H1 (cell line): ENCODE results near the gene MTARC2. TPM values are rescaled to one million over a fixed set of nuclear protein-coding genes. Genes with fewer than 3 reads are reported as not detected.

ENCODE experiments used
- CTCF ChIA-PET: fragments of 300-600 bp; sonication (Branson Sonifier 250); formaldehyde crosslinking; loops from one replicate; lab custom pipeline; 2021; ENCODE audit not compliant: partially characterized antibody; lab: Charles Lee
- POLR2A ChIA-PET: fragments of 300-600 bp; sonication (Branson Sonifier 250); formaldehyde crosslinking; loops from one replicate; lab custom pipeline; 2021; ENCODE audit warnings: inconsistent platforms; ENCODE audit not compliant: partially characterized antibody; lab: Charles Lee
- DNase-seq, 2 experiments: peaks; one replicate each; pipeline versions ENCODE4 v3.0.0 to v3.0.0-alpha.2; 2010 to 2022; ENCODE audit warnings: low spot score in 2 of 2, low read depth in 1 of 2, mixed read lengths in 1 of 2
- FAIRE-seq: peaks from 2 replicates; lab custom pipeline; 2011; peaks lifted over from hg19 to GRCh38; lab: Jason Lieb, UNC
- H2AFZ ChIP-seq: 2 replicates; pipeline ENCODE4 v1.8.1; 2012; ENCODE audit warnings: low read length, inconsistent platforms
- H2AK5ac ChIP-seq: 2 replicates; pipeline ENCODE4 v1.6.1; 2013; ENCODE audit warnings: low read depth, low read length
- H2BK120ac ChIP-seq: replicated peaks from 2 replicates; pipeline ENCODE3; 2013; ENCODE audit warnings: low read depth, low read length, inconsistent platforms
- H2BK12ac ChIP-seq: 2 replicates; pipeline ENCODE4 v1.6.1; 2013; ENCODE audit warnings: low read depth, low read length
- H2BK15ac ChIP-seq: 2 replicates; pipeline ENCODE4 v1.6.1; 2013; ENCODE audit warnings: low read length
- H2BK20ac ChIP-seq: 2 replicates; pipeline ENCODE4 v1.6.1; 2013; ENCODE audit warnings: low read length
- H2BK5ac ChIP-seq: 2 replicates; pipeline ENCODE4 v1.6.1; 2013; ENCODE audit warnings: low read depth, low read length
- H3K14ac ChIP-seq: 2 replicates; pipeline ENCODE4 v1.6.1; 2013; ENCODE audit warnings: inconsistent platforms; ENCODE audit not compliant: insufficient read length
- H3K18ac ChIP-seq: 2 replicates; pipeline ENCODE4 v1.6.1; 2013; ENCODE audit warnings: low read length; ENCODE audit errors: extremely low read depth
- H3K23ac ChIP-seq: 2 replicates; pipeline ENCODE4 v1.6.1; 2013; ENCODE audit warnings: inconsistent platforms; ENCODE audit not compliant: insufficient read length
- H3K23me2 ChIP-seq: 2 replicates; pipeline ENCODE4 v1.6.1; 2013; ENCODE audit warnings: low read depth, low read length
- H3K27ac ChIP-seq: 2 replicates; pipeline ENCODE4 v1.6.1; 2011; ENCODE audit warnings: low read depth, low read length, inconsistent platforms
- H3K27me3 ChIP-seq, 4 experiments: replicated peaks in 1 of 4; 1 replicate in 1 of 4; 2 replicates in 3 of 4; pipeline versions ENCODE4 v1.6.1 to v1.8.1; 2011 to 2013; ENCODE audit warnings: low read length in 3 of 4, mild to moderate bottlenecking in 3 of 4, inconsistent platforms in 2 of 4, mixed read lengths in 2 of 4, moderate library complexity in 1 of 4; ENCODE audit not compliant: control insufficient read depth in 3 of 4, insufficient read depth in 3 of 4; ENCODE audit errors: extremely low read depth in 1 of 4
- H3K36me3 ChIP-seq, 4 experiments: 2 replicates each; pipeline versions ENCODE4 v1.6.1 to v1.8.1; 2011 to 2013; ENCODE audit warnings: mild to moderate bottlenecking in 4 of 4, low read length in 3 of 4, moderate library complexity in 2 of 4, control low read depth in 1 of 4, inconsistent platforms in 1 of 4; ENCODE audit not compliant: insufficient read depth in 4 of 4, control insufficient read depth in 2 of 4
- H3K4ac ChIP-seq: replicated peaks from 2 replicates; pipeline ENCODE3; 2013; ENCODE audit warnings: low read length, low read depth, mixed read lengths, inconsistent platforms; ENCODE audit not compliant: insufficient read length
- H3K4me1 ChIP-seq, 4 experiments: replicated peaks in 1 of 4; 1 replicate in 1 of 4; 2 replicates in 3 of 4; pipeline versions ENCODE4 v1.6.1 to v1.8.1; 2011 to 2013; ENCODE audit warnings: low read length in 3 of 4, inconsistent platforms in 2 of 4, mixed read lengths in 1 of 4; ENCODE audit not compliant: insufficient read depth in 4 of 4, control insufficient read depth in 3 of 4
- H3K4me2 ChIP-seq, 2 experiments: 2 replicates each; pipeline versions ENCODE4 v1.6.1 to v1.8.1; 2011 to 2013; ENCODE audit warnings: low read depth in 2 of 2, low read length in 2 of 2, control low read depth in 1 of 2, inconsistent platforms in 1 of 2, mild to moderate bottlenecking in 1 of 2; ENCODE audit not compliant: insufficient read depth in 1 of 2
- H3K4me3 ChIP-seq, 4 experiments: fragments of 200-600, 300-600 bp in 1 of 4; sonication (generic), shearing (Covaris generic), sonication (Bioruptor Twin) in 1 of 4; 2 replicates each; pipeline versions ENCODE4 v1.5.1 to v1.8.1; 2011 to 2016; ENCODE audit warnings: low read length in 4 of 4, low read depth in 3 of 4, control low read depth in 2 of 4, inconsistent platforms in 2 of 4, mild to moderate bottlenecking in 2 of 4, mixed read lengths in 1 of 4, moderate library complexity in 1 of 4; ENCODE audit not compliant: insufficient read depth in 2 of 4; ENCODE audit errors: extremely low read depth in 1 of 4
- H3K56ac ChIP-seq: replicated peaks from 2 replicates; pipeline ENCODE3; 2013; ENCODE audit warnings: low read depth, mild to moderate bottlenecking, mixed read lengths, low read length, inconsistent platforms; ENCODE audit not compliant: insufficient read length
- H3K79me1 ChIP-seq: 2 replicates; pipeline ENCODE4 v1.6.1; 2013; ENCODE audit warnings: low read depth, low read length, control low read depth
- H3K79me2 ChIP-seq, 2 experiments: 2 replicates each; pipeline versions ENCODE4 v1.6.1 to v1.8.1; 2012 to 2013; ENCODE audit warnings: low read length in 2 of 2, mild to moderate bottlenecking in 2 of 2, inconsistent platforms in 1 of 2; ENCODE audit not compliant: insufficient read depth in 2 of 2, control insufficient read depth in 1 of 2
- H3K9ac ChIP-seq, 4 experiments: replicated peaks in 1 of 4; 1 replicate in 1 of 4; 2 replicates in 3 of 4; pipeline versions ENCODE4 v1.6.1 to v1.8.1; 2011 to 2013; ENCODE audit warnings: low read depth in 3 of 4, low read length in 3 of 4, control low read depth in 2 of 4, mild to moderate bottlenecking in 2 of 4, moderate library complexity in 2 of 4, inconsistent platforms in 1 of 4; ENCODE audit errors: extremely low read depth in 1 of 4
- H3K9me3 ChIP-seq, 2 experiments: 2 replicates each; pipeline versions ENCODE4 v1.6.1 to v1.8.1; 2012 to 2013; ENCODE audit warnings: mild to moderate bottlenecking in 2 of 2, moderate library complexity in 2 of 2, control low read depth in 1 of 2, inconsistent platforms in 1 of 2, low read depth in 1 of 2, low read length in 1 of 2, mixed read lengths in 1 of 2; ENCODE audit not compliant: insufficient read depth in 2 of 2
- H4K20me1 ChIP-seq, 2 experiments: replicated peaks in 1 of 2; 2 replicates each; pipeline versions ENCODE3 to v1.8.1; 2011 to 2013; ENCODE audit warnings: inconsistent platforms in 2 of 2, low read length in 2 of 2, mild to moderate bottlenecking in 1 of 2; ENCODE audit not compliant: insufficient read depth in 2 of 2, control insufficient read depth in 1 of 2
- H4K5ac ChIP-seq: 2 replicates; pipeline ENCODE4 v1.6.1; 2013; ENCODE audit warnings: low read length, low read depth, mixed read lengths, inconsistent platforms; ENCODE audit not compliant: insufficient read length
- H4K8ac ChIP-seq: 2 replicates; pipeline ENCODE4 v1.8.0; 2013; ENCODE audit warnings: mild to moderate bottlenecking, moderate library complexity, low read length, inconsistent platforms; ENCODE audit not compliant: insufficient read depth; ENCODE audit errors: extremely low read depth
- H4K91ac ChIP-seq: replicated peaks from 2 replicates; pipeline ENCODE3; 2013; ENCODE audit warnings: low read length, mixed read lengths, inconsistent platforms; ENCODE audit not compliant: insufficient read length
- BRCA1 ChIP-seq: IDR thresholded peaks from 2 replicates; pipeline ENCODE4 v1.6.1; 2012; ENCODE audit warnings: low read depth, low read length, improper control_type of control experiment
- CEBPB ChIP-seq: IDR thresholded peaks from 2 replicates; pipeline ENCODE4 v1.6.1; 2012; ENCODE audit warnings: low read depth, low read length
- CHD2 ChIP-seq: IDR thresholded peaks from 2 replicates; pipeline ENCODE4 v1.6.1; 2012; ENCODE audit warnings: low read length, improper control_type of control experiment
- CTBP2 ChIP-seq: IDR thresholded peaks from 2 replicates; pipeline ENCODE4 v1.7.0; 2011; ENCODE audit warnings: borderline replicate concordance, mild to moderate bottlenecking, moderate library complexity, mixed read lengths, low read length; ENCODE audit not compliant: insufficient read depth, insufficient read length
- EP300 ChIP-seq, 2 experiments: IDR thresholded peaks; 1 replicate in 1 of 2; 2 replicates in 1 of 2; pipeline ENCODE4 v1.6.1; 2011 to 2012; ENCODE audit warnings: low read depth in 2 of 2, low read length in 2 of 2, mild to moderate bottlenecking in 2 of 2, borderline replicate concordance in 1 of 2, inconsistent platforms in 1 of 2, moderate library complexity in 1 of 2
- FOSL1 ChIP-seq: IDR thresholded peaks from 2 replicates; pipeline ENCODE4 v1.6.1; 2011; ENCODE audit warnings: mild to moderate bottlenecking, low read depth, low read length, moderate library complexity; ENCODE audit not compliant: insufficient read depth
- GTF2F1 ChIP-seq: IDR thresholded peaks from 2 replicates; pipeline ENCODE4 v1.6.1; 2012; ENCODE audit warnings: low read depth, low read length, improper control_type of control experiment, borderline replicate concordance
- KDM1A ChIP-seq: fragments of 200-600, 300-600 bp; sonication (generic); IDR thresholded peaks from 2 replicates; pipeline ENCODE4 v1.7.1; 2016; ENCODE audit warnings: mild to moderate bottlenecking, low read length, borderline replicate concordance
- KDM5A ChIP-seq: fragments of 200-600 bp; IDR thresholded peaks from 2 replicates; pipeline ENCODE4 v1.7.1; 2012; ENCODE audit warnings: mild to moderate bottlenecking, low read length, inconsistent platforms, mixed read lengths
- POLR2A ChIP-seq, 2 experiments: IDR thresholded peaks; 1 replicate in 1 of 2; 2 replicates in 1 of 2; pipeline ENCODE4 v1.6.1; 2011; ENCODE audit warnings: low read depth in 2 of 2, low read length in 2 of 2, mild to moderate bottlenecking in 2 of 2; ENCODE audit errors: control extremely low read depth in 1 of 2
- POLR2AphosphoS5 ChIP-seq: IDR thresholded peaks from 2 replicates; pipeline ENCODE4 v1.6.1; 2011; ENCODE audit warnings: low read depth, low read length
- SP1 ChIP-seq: IDR thresholded peaks from 2 replicates; pipeline ENCODE4 v1.6.1; 2011; ENCODE audit warnings: low read depth, low read length
- USF2 ChIP-seq: IDR thresholded peaks from 2 replicates; pipeline ENCODE4 v1.6.1; 2011; ENCODE audit warnings: low read length, improper control_type of control experiment
- WGBS, 2 experiments: shearing (Covaris generic) in 1 of 2; methylation state at CpG; one replicate each; pipeline versions ENCODE4 v1.1.6 to v1.1.7; 2013 to 2015; ENCODE audit warnings: low lambda C conversion rate in 2 of 2, mixed read lengths in 2 of 2, inconsistent platforms in 1 of 2, low coverage in 1 of 2, missing lambda C conversion rate in 1 of 2; ENCODE audit not compliant: insufficient replicate concordance in 2 of 2, insufficient coverage in 1 of 2, insufficient read length in 1 of 2; ENCODE audit errors: extremely low coverage in 1 of 2, missing lambda C conversion rate in 1 of 2; 5-methylcytosine and 5-hydroxymethylcytosine counted together
- polyA plus RNA-seq, 7 experiments: library from polyadenylated mRNA; depleted of rRNA in 3 of 7; stranded (reverse) in 5 of 7; unstranded in 2 of 7; fragments of >200 nt in 5 of 7; fragments of 200-250 nt in 2 of 7; gene quantifications; 1 replicate in 5 of 7; 2 replicates in 1 of 7; 4 replicates in 1 of 7; pipeline versions ENCODE4 v1.2.1 to v1.2.3, GENCODE V29; 2011 to 2013; ENCODE audit warnings: missing spikeins in 2 of 7, mixed read lengths in 2 of 7
- total RNA-seq: library from RNA; stranded (reverse); fragmentation: NEBNext Ultra II Directional; extraction: Animal tissue kit (Norgen Biotek cat#: 25700); gene quantifications from 2 replicates; pipeline ENCODE4 v1.2.1, GENCODE V29; 2021

MTARC2 gene
- total and polyA plus RNA-seq, 2 of the 8 experiments (the other 6 are each of a cell fraction or from before 2014, with no cell fraction given): 7.2 to 7.9 TPM

- Histone ChIP-seq H3K4me1 (peaks cover 0 to 3% (median 0%) of the 10 kb centered on the region in 4 experiments; a peak in 1 of 7 replicates), H3K4me2 (no peak overlapping the region), H3K18ac (no peak overlapping the region), H3K27me3 (peaks cover 0 to 16% (median 5%) of the 10 kb centered on the region in 4 experiments; a peak in 5 of 7 replicates), H3K4ac (no peak overlapping the region), H2BK5ac (no peak overlapping the region), H4K5ac (no peak overlapping the region), H2BK20ac (no peak overlapping the region), H2AK5ac (no peak overlapping the region), H3K9ac (no peak overlapping the region), H3K9me3 (no peaks in the 10 kb centered on the region), H4K91ac (no peak overlapping the region), H3K36me3 (no peaks in the 10 kb centered on the region), H3K23ac (no peak overlapping the region), H3K4me3 (no peak overlapping the region), H3K27ac (no peak overlapping the region), H3K23me2 (peaks cover under 1% of the 10 kb centered on the region; the same call in 1 of the 2 replicates), H4K8ac (no peak overlapping the region), H4K20me1 (no peaks in the 10 kb centered on the region), H2BK12ac (no peak overlapping the region), H2BK15ac (no peak overlapping the region), H2BK120ac (no peak overlapping the region), H3K79me2 (no peaks in the 10 kb centered on the region), H2AFZ (no peak overlapping the region), H3K79me1 (no peaks in the 10 kb centered on the region)
- WGBS, 2 experiments: 97% methylated on average over 3 of the region's 3 CpGs; no CpG with 5 or more reads in 1 of the 2 experiments
- CTCF ChIA-PET: interaction anchor here (1.1 to 2.5 kb wide), 5 partner anchors 9 to 61 kb away, joined by 3 to 9 read pairs (median 7); no protein-coding TSS in a partner anchor
- POLR2A ChIA-PET: interaction anchor here (0.7 to 1.3 kb wide), 2 partner anchors 9 to 44 kb away, joined by 3 to 4 read pairs; partner anchors contain the start of gene MTARC1
- FAIRE-seq (no peak), DNase-seq (no peak)
- TF ChIP-seq POLR2A (IDR thresholded peaks at IDR 0.05; ENCODE audit: control extremely low read depth in 1 of 2, low read depth in 2 of 2, low read length in 2 of 2) (no peak), EP300 (IDR thresholded peaks at IDR 0.05; ENCODE audit: borderline replicate concordance in 1 of 2, low read depth in 2 of 2, low read length in 2 of 2) (no peak), KDM1A (no peak), BRCA1 (no peak), CTBP2 (no peak), POLR2AphosphoS5 (no peak), SP1 (no peak), FOSL1 (no peak), KDM5A (no peak), CEBPB (no peak), USF2 (no peak), CHD2 (no peak), GTF2F1 (no peak)
- TF ChIP-seq, all 59 proteins: peak for 0
- no peak overlapping the region for H3K14ac ChIP-seq
- no peak overlapping the region for H3K56ac ChIP-seq
These were observed 5.6 kb upstream of the MTARC2 start for GRCh38 chr1:220742520-220742919.
